GM12878 (cell line): ENCODE results near the gene PARS2. TPM values are rescaled to one million over a fixed set of nuclear protein-coding genes. Genes with fewer than 3 reads are reported as not detected.

ENCODE experiments used
- ATAC-seq: fragments of 200-7000 bp; cut with Tn5 transposase; 3 replicates; pipeline ENCODE4 v1.9.1; 2020; ENCODE audit warnings: mild to moderate bottlenecking, moderate library complexity
- BruUV-seq: library from RNA; stranded (reverse); fragments of 400-500 nt; replicated peaks from 2 replicates; lab custom pipeline; 2021; lab: Mats Ljungman, UMichigan
- CTCF ChIA-PET: fragments of 300-600 bp; sonication (Branson Sonifier 250); formaldehyde crosslinking; extraction: SDS; loops from one replicate; lab custom pipeline; 2021; ENCODE audit warnings: inconsistent platforms; lab: Yijun Ruan, JAX
- POLR2A ChIA-PET: fragments of 350-600 bp; formaldehyde crosslinking; extraction: SDS; loops from one replicate; lab custom pipeline; 2021; ENCODE audit warnings: inconsistent platforms; lab: Charles Lee
- RAD21 ChIA-PET: fragments of 300-600 bp; sonication (Branson Sonifier 250); formaldehyde crosslinking; loops from one replicate; lab custom pipeline; 2023; ENCODE audit warnings: antibody characterized with exemption; ENCODE audit not compliant: unreplicated experiment; lab: Charles Lee
- SMC1A ChIA-PET: fragments of 300-600 bp; sonication (Branson Sonifier 250); formaldehyde crosslinking; loops from one replicate; lab custom pipeline; 2023; ENCODE audit not compliant: unreplicated experiment, uncharacterized antibody; lab: Charles Lee
- DNase-seq: peaks from one replicate; pipeline ENCODE4 v3.0.0-alpha.2; 2011; ENCODE audit warnings: low read depth, low spot score
- FAIRE-seq: peaks from 3 replicates; lab custom pipeline; 2011; peaks lifted over from hg19 to GRCh38; lab: Jason Lieb, UNC
- H2AFZ ChIP-seq: 2 replicates; pipeline ENCODE4 v1.6.0; 2011; ENCODE audit warnings: low read depth, low read length, control low read depth; ENCODE audit not compliant: control insufficient read depth
- H3K27ac ChIP-seq: 2 replicates; pipeline ENCODE4 v1.5.1; 2011; ENCODE audit warnings: control low read depth; ENCODE audit not compliant: control insufficient read depth, insufficient read depth
- H3K27me3 ChIP-seq, 2 experiments: replicated peaks in 1 of 2; 2 replicates each; pipeline versions ENCODE4 v1.6.0 to v1.6.1; 2011; ENCODE audit warnings: low read length in 1 of 2; ENCODE audit not compliant: control insufficient read depth in 2 of 2, insufficient read depth in 2 of 2
- H3K36me3 ChIP-seq, 2 experiments: 2 replicates each; pipeline ENCODE4 v1.5.1; 2011; ENCODE audit warnings: low read length in 1 of 2; ENCODE audit not compliant: control insufficient read depth in 2 of 2, insufficient read depth in 2 of 2
- H3K4me1 ChIP-seq: 2 replicates; pipeline ENCODE4 v1.6.1; 2011; ENCODE audit warnings: mild to moderate bottlenecking, low read length, moderate library complexity, mixed read lengths; ENCODE audit not compliant: control insufficient read depth, insufficient read depth
- H3K4me2 ChIP-seq: 2 replicates; pipeline ENCODE4 v1.6.0; 2011; ENCODE audit warnings: control low read depth; ENCODE audit not compliant: control insufficient read depth, insufficient read depth
- H3K4me3 ChIP-seq: fragments of 200-600 bp; sonication (generic); 2 replicates; pipeline ENCODE4 v1.5.1; 2016
- H3K79me2 ChIP-seq: 2 replicates; pipeline ENCODE4 v1.6.0; 2011; ENCODE audit warnings: low read length; ENCODE audit not compliant: control insufficient read depth, insufficient read depth
- H3K9ac ChIP-seq: 2 replicates; pipeline ENCODE4 v1.8.0; 2011; ENCODE audit warnings: low read length, control low read depth, mixed read lengths; ENCODE audit not compliant: control insufficient read depth, insufficient read depth
- H3K9me3 ChIP-seq: replicated peaks from 3 replicates; pipeline ENCODE4 v1.5.1; 2011; ENCODE audit warnings: mild to moderate bottlenecking, low read length; ENCODE audit not compliant: control insufficient read depth, insufficient read depth
- H4K20me1 ChIP-seq: 2 replicates; pipeline ENCODE4 v1.6.0; 2011; ENCODE audit not compliant: control insufficient read depth, insufficient read depth
- BACH1 ChIP-seq: fragments of 450-650 bp; IDR thresholded peaks from 2 replicates; pipeline ENCODE4 v1.6.1; 2017; ENCODE audit warnings: mild to moderate bottlenecking, borderline replicate concordance
- BCL11A ChIP-seq: IDR thresholded peaks from 2 replicates; pipeline ENCODE4 v1.6.1; 2011; ENCODE audit warnings: low read depth, low read length
- IKZF1 ChIP-seq: fragments of 450-650 bp; conservative IDR thresholded peaks from 2 replicates; pipeline ENCODE4 v1.6.1; 2017; ENCODE audit warnings: antibody characterized with exemption, mild to moderate bottlenecking
- MEF2A ChIP-seq: IDR thresholded peaks from 2 replicates; pipeline ENCODE4 v1.6.1; 2011; ENCODE audit warnings: low read depth, mild to moderate bottlenecking, low read length, moderate library complexity; ENCODE audit not compliant: insufficient read depth
- NFYA ChIP-seq: IDR thresholded peaks from 2 replicates; pipeline ENCODE4 v1.6.1; 2011; ENCODE audit warnings: low read depth, mild to moderate bottlenecking, low read length, improper control_type of control experiment, borderline replicate concordance
- YBX1 ChIP-seq: fragments of 450-650 bp; IDR thresholded peaks from 2 replicates; pipeline ENCODE4 v1.6.1; 2016; ENCODE audit warnings: antibody characterized with exemption
- WGBS: methylation state at CpG from one replicate; pipeline ENCODE4 v1.1.6; 2016; ENCODE audit warnings: low lambda C conversion rate; ENCODE audit not compliant: insufficient replicate concordance, insufficient coverage; ENCODE audit errors: missing lambda C conversion rate; 5-methylcytosine and 5-hydroxymethylcytosine counted together
- in situ Hi-C: fragments of 300-500 bp; cut with MboI; formaldehyde crosslinking; loops from 9 replicates; pipeline ENCODE4 v1.14.3; 2018; ENCODE audit warnings: mixed read lengths
- intact Hi-C: fragments of 100-400 bp; cut with micrococcal nuclease; formaldehyde crosslinking; loops from one replicate; pipeline ENCODE4 v1.14.2; 2022; ENCODE audit not compliant: unreplicated experiment
- polyA plus RNA-seq, 11 experiments: library from polyadenylated mRNA; depleted of rRNA in 4 of 11; unstranded in 6 of 11; stranded (reverse) in 5 of 11; fragments of >200 nt; fragmentation: Nextera tagmentation in 4 of 11; fragmentation: Illumina TruSeq in 1 of 11; extraction: Ambion mirVana in 4 of 11; extraction: Trizol in 1 of 11; gene quantifications; 1 replicate in 1 of 11; 2 replicates in 10 of 11; pipeline versions ENCODE4 v1.2.1 to v1.2.3, GENCODE V29; 2011 to 2016; ENCODE audit warnings: inconsistent platforms in 2 of 11, missing spikeins in 2 of 11, low read depth in 1 of 11
- total RNA-seq, 4 experiments: library from RNA; depleted of rRNA in 3 of 4; stranded (reverse); fragments of >200 nt in 3 of 4; fragmentation: Illumina TruSeq in 1 of 4; extraction: Trizol in 1 of 4; gene quantifications; 2 replicates each; pipeline versions ENCODE4 v1.2.1 to v1.2.3, GENCODE V29; 2013 to 2021
- TF ChIP-seq, protein P1 (sequence below): IDR thresholded peaks from 2 replicates; pipeline ENCODE4 v1.6.1; 2012; ENCODE audit warnings: low read depth, low read length, improper control_type of control experiment
- TF ChIP-seq, protein P2 (sequence below): IDR thresholded peaks from 2 replicates; pipeline ENCODE4 v1.6.1; 2011; ENCODE audit warnings: low read depth, low read length, improper control_type of control experiment, borderline replicate concordance
- TF ChIP-seq, protein P3 (sequence below): fragments of 150-350 bp; IDR thresholded peaks from 2 replicates; pipeline ENCODE4 v1.6.1; 2014; ENCODE audit warnings: mild to moderate bottlenecking, low read depth, low read length

Gene PARS2
- total and polyA plus RNA-seq, 10 of the 15 experiments (the other 5 are each of a cell fraction or from before 2014, with no cell fraction given): 3.7 to 12.2 (median 5.9) TPM

DNA sequence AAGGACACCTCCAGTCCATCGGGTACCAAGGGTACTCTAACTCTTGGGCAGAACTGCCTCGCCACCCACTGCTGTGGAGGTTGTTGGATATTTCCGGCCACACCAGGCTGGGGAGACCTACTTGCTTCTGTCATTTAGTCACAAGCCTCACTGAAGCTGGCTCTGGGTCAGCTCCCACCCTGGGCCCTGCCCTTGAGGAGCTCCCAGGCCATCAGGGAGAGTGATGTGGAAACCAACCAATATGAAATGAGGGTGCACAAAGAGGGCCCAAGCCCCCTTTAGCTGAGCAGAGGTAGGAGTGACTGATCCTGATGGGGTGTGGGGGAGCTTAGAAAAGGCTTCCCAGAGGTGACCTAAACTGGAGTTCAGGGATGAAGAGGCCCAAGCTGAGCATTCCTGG, 19.6 kb downstream of the PARS2 start:
- no peaks in the 10 kb centered on the region for H3K4me1 ChIP-seq
- no peak overlapping the region for H3K27ac ChIP-seq
- no peak overlapping the region for H3K4me2 ChIP-seq
- ChIA-PET SMC1A (no interaction called here), RAD21 (no interaction called here), POLR2A (no interaction called here), CTCF (no interaction called here)
- no peaks in the 10 kb centered on the region for H4K20me1 ChIP-seq
- H3K9me3 ChIP-seq: no peaks in the 10 kb centered on the region
- no peaks in the 10 kb centered on the region for H3K27me3 ChIP-seq
- ATAC-seq: no peak
- no peak for FAIRE-seq
- H3K4me3 ChIP-seq: no peak overlapping the region
- TF ChIP-seq, protein P1, sequence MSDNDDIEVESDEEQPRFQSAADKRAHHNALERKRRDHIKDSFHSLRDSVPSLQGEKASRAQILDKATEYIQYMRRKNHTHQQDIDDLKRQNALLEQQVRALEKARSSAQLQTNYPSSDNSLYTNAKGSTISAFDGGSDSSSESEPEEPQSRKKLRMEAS: no peak
- TF ChIP-seq NFYA: no peak
- TF ChIP-seq MEF2A: no peak
- TF ChIP-seq BACH1: no peak
- no peak for TF ChIP-seq IKZF1
- TF ChIP-seq, protein P2, sequence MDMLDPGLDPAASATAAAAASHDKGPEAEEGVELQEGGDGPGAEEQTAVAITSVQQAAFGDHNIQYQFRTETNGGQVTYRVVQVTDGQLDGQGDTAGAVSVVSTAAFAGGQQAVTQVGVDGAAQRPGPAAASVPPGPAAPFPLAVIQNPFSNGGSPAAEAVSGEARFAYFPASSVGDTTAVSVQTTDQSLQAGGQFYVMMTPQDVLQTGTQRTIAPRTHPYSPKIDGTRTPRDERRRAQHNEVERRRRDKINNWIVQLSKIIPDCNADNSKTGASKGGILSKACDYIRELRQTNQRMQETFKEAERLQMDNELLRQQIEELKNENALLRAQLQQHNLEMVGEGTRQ: no peak
- TF ChIP-seq BCL11A: no peak
- no peak for TF ChIP-seq YBX1
- TF ChIP-seq, protein P3, sequence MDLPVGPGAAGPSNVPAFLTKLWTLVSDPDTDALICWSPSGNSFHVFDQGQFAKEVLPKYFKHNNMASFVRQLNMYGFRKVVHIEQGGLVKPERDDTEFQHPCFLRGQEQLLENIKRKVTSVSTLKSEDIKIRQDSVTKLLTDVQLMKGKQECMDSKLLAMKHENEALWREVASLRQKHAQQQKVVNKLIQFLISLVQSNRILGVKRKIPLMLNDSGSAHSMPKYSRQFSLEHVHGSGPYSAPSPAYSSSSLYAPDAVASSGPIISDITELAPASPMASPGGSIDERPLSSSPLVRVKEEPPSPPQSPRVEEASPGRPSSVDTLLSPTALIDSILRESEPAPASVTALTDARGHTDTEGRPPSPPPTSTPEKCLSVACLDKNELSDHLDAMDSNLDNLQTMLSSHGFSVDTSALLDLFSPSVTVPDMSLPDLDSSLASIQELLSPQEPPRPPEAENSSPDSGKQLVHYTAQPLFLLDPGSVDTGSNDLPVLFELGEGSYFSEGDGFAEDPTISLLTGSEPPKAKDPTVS: no peak
- intact Hi-C loops: no loop called here
- DNase-seq: no peak
- no peaks in the 10 kb centered on the region for H3K79me2 ChIP-seq
- in situ Hi-C loops: no loop called here
- H2AFZ ChIP-seq: no peak overlapping the region
- 94% methylated on average over 3 of the region's 3 CpGs for WGBS
- peaks cover 11 to 22% of the 10 kb centered on the region in 2 experiments for H3K36me3 ChIP-seq
- no TSS peak for BruUV-seq
- H3K9ac ChIP-seq: no peak overlapping the region
